Activated CD8-positive, alpha-beta memory T cell treated with anti-CD3 and anti-CD28 coated beads, Interleukin-2, amount 50 U/mL, for 48 hours (primary cell): ENCODE results near the gene SKOR2.
"Not testable (repeated sequence)": the region's sequence is repeated elsewhere in the genome, so short reads cannot be mapped to it uniquely, and the experiment has no call there.

Experiments used
- DNase-seq: peaks from one replicate; pipeline ENCODE4 v3.0.0-alpha.2; 2020

The SKOR2 gene

GRCh38 chr18:47195961-47196360, 55.5 kb downstream of the SKOR2 start:
- not testable (repeated sequence) for DNase-seq

GRCh38 chr18:47191961-47192360, 59.5 kb downstream of the SKOR2 start:
- no peak for DNase-seq

- DNase-seq = no peak
These were observed 63.7 kb downstream of the SKOR2 start for GRCh38 chr18:47187721-47188120.

DNA sequence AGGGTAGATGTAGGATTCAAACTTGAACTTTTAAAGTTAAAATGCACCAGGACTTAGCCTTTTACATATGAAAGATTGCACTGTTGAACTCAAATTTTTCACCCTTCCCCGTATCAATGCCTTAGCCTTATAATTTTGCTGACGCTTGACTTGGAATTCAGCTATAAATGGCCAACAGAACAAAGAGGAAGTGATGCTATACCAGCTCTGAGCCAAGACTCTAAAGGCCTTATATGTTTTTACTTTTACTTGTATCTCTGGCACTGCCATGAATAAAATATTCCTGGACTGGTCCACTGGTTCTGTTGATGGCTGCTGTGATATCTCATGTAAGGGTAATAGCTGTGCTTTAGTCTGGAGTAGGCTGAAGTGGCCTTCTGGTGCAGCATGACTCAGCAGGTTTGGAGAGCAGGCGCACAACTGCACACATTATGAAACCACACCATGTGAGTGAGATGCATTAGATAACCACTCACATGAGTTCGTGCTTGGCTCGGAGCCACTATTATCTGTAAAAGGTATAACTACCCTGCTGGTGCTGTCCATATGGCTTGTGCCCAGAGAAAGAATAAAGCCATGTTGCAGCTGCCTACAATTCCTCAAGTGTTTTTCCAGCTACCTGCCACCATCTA, 66.9 kb downstream of the SKOR2 start:
- no peak for DNase-seq

GRCh38 chr18:47182156-47182555, 69.3 kb downstream of the SKOR2 start:
- not testable (repeated sequence) for DNase-seq

- DNase-seq = no peak
These were observed 70.7 kb downstream of the SKOR2 start for GRCh38 chr18:47180765-47181164.

- DNase-seq = no peak
These were observed 71.9 kb downstream of the SKOR2 start for GRCh38 chr18:47179520-47179919.

DNA sequence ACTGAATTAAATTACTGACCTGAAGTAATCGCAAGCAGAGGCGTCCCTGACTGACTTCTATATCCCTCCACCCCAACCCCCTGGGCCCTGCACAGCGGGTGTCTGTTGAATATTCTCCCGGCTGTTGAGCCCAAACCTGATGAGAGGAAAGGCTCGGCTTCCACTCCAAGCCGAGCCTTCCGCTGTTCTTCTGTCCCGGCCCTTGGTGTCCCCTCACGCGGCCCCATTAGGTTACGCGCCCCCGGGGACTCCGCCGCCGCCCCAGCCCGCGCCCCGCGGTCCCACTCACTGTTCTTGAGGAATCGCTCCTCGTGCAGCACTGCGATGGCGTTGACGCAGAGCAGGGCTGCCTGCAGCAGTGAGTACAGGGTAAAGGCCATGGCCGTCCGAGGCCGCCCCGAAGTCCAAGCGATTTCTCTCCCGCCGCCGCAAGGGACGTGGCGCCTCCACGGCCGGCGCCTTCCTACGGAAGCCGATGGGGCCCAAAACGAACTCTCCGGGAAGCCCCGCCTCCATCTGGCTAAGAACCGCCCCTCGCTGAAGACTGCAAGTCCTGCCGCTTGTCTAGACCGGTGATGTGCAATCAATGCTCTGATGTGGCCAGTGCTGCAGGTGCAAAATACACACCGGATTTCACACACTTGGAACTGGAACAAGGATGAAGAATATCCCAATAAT, 75.4 kb downstream of the SKOR2 start, which contains the start of gene IER3IP1:
IER3IP1 (minus strand) TSS at position 467 of the 678 bp plus-strand sequence; CDS start at position 380, 87 bp downstream.
- DNase-seq = peak; percentile 92

GRCh38 chr18:47175283-47175897, 76.1 kb downstream of the SKOR2 start:
- no peak for DNase-seq

- no peak for DNase-seq
These were observed 76.8 kb downstream of the SKOR2 start for GRCh38 chr18:47174545-47175116.

DNA sequence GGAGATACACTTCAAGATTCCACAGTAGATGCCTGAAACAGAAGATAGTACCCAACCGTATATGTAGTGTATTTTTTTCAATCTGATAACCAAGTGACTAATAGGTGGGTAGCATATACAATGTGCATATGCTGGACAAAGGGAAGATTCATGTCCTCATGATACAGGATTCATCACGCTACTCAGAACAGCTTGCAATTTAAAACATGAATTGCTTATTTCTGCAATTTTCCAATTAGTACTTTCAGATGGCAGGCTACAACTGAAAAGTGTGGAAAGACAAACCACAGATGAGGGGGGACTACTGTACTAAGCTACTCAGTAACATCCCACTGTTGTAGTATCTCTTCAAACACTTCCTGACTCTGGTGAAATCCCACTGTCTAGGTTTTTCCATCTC, 79.0 kb downstream of the SKOR2 start:
- no peak for DNase-seq

DNA sequence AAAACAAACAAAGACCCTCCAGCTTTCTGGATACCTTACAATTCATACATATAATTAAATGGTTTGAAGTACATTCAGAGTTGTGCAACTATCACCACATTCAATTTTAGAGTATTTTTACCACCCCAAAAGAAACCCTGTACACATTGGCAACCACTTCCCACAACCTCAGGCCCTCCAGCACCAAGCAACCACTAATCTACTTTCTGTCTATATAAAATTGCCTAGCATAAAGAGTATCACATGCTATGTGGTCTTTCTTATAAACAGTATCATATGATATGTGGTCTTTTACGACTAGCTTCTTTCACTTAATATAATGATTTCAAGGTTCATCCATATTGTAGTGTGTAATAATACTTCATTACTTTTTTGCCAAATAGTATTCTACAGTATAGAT, 82.5 kb downstream of the SKOR2 start:
- no peak for DNase-seq

DNA sequence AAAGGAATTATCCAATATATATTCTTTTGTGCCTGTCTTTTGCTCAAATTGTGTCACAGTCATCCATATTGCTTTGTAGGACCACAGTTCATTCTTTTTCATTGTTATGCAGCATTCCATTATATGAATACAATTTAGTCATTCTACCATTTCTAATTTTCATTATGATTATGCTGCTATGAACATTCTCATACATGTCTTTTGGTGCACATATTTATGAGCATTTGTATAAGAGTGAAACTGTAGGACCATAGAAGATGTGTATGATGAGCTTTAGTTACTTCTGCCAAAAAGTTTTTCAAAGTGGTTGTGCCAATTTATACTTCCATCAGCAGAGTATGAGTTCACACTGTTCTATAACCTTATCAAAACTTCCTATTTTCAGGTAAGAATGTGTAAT, 83.0 kb downstream of the SKOR2 start:
- no peak for DNase-seq

DNA sequence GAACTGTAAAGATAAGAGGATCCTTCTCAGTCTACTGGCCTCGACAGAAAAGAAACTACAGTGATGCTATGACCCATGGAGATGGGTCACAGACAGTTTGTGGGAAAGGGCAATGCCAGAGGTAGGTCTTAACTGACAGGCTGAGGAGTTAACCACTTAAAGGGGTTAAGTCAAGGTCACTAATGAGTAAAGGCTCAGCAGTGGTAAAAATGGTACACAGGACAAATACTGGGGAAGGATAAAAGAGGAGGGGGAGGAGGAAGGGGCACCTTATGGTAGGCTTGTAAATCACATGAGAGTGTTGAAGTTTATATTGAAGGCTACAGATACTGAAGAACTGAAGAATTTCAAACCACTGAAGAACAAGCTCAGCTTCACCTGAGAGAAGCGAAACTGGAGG, 85.2 kb downstream of the SKOR2 start:
- no peak for DNase-seq

DNA sequence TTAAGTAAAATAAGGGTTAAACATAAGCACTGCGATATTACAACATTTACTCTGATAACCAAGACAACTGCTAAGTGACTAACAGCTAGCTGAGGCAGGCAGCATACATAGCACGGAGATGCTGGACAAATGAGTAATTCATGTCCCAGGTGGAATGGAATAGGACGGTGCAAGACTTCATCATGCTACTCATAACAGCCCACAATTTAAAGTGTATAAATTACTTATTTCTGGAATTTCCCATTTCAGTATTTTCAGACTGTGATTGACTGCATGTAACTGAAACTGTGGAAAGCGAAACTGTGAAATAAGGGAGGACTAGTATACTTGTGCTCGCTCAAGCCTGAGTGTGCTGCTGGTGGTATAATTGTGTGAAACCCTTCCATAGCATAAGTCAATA, 88.2 kb downstream of the SKOR2 start:
- no peak for DNase-seq

DNA sequence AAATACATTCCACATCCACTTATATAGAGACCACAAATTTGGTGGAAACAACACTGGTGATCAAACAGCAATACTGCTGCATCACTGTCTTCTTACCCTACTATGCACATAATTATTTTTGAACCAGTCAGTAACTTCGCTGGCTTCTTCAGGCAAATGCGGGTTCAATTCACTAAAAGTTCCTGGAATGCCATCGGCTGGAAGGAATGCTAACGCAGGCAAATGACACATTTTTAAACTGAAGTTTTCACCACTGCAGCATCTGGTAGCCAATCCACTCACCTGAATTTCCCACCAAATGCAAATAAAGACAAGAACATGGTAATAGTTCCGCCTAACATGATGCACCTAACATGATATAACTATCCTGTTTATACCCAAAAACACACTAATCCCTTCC, 91.2 kb downstream of the SKOR2 start:
- no peak for DNase-seq

GRCh38 chr18:47158404-47158803, 93.1 kb downstream of the SKOR2 start:
- not testable (repeated sequence) for DNase-seq
